Liver (tissue), 3 donors: ENCODE measurements around the gene FHL5.

ENCODE experiments used
- ATF3 ChIP-seq: IDR thresholded peaks from 2 replicates; pipeline ENCODE4 v1.6.1; 2016; ENCODE audit warnings: antibody characterized with exemption
- CTCF ChIP-seq: fragments of 150-350 bp; IDR thresholded peaks from 2 replicates; pipeline ENCODE4 v1.5.1; 2017; ENCODE audit warnings: improper control_type of control experiment, low read depth, low read length; ENCODE audit not compliant: missing input control
- EGR1 ChIP-seq, 2 donors: IDR thresholded peaks; 2 replicates each; pipeline ENCODE4 v1.6.1; 2016 to 2018; ENCODE audit warnings: antibody characterized with exemption in 2 of 2, low read depth in 2 of 2
- HNF4G ChIP-seq: IDR thresholded peaks from 2 replicates; pipeline ENCODE4 v1.6.1; 2016; ENCODE audit warnings: antibody characterized with exemption
- RAD21 ChIP-seq, 2 donors: IDR thresholded peaks; 2 replicates each; pipeline ENCODE4 v1.6.1; 2016; ENCODE audit warnings: antibody characterized with exemption in 2 of 2, mild to moderate bottlenecking in 2 of 2
- TAF1 ChIP-seq: conservative IDR thresholded peaks from 2 replicates; pipeline ENCODE4 v1.6.1; 2016; ENCODE audit warnings: antibody characterized with exemption, mild to moderate bottlenecking
- TF ChIP-seq, protein P1 (sequence below): IDR thresholded peaks from 2 replicates; pipeline ENCODE4 v1.6.1; 2016; ENCODE audit warnings: antibody characterized with exemption
- TF ChIP-seq, protein P2 (sequence below): IDR thresholded peaks from 2 replicates; pipeline ENCODE4 v1.6.1; 2016; ENCODE audit warnings: antibody characterized with exemption
- donor health status: healthy.
- donor health status: healthy.

DNA sequence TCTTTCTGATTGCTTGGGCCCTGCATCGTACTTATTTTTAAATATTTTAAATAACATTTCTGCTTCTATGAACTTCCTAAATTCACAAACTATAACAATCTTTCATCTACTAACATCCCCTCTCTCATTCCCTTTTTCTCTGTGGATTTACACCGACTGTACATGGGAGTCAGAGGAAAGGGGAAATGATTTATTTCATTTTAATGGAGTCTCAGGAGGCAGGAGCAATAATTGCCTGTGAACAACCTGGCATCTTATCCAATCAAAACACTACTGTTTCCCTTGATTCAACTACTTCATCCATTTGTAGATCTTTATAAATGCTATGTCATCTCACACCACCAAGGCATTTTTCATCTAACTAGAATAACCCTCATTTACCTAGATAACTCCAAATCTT lies 89.6 kb downstream of the FHL5 start:
- TF ChIP-seq HNF4G: no peak
- TF ChIP-seq EGR1 (IDR thresholded peaks at IDR 0.05; ENCODE audit: low read depth in 2 of 2): no peak
- TF ChIP-seq ATF3: no peak
- TF ChIP-seq CTCF: no peak
- TF ChIP-seq, protein P1, sequence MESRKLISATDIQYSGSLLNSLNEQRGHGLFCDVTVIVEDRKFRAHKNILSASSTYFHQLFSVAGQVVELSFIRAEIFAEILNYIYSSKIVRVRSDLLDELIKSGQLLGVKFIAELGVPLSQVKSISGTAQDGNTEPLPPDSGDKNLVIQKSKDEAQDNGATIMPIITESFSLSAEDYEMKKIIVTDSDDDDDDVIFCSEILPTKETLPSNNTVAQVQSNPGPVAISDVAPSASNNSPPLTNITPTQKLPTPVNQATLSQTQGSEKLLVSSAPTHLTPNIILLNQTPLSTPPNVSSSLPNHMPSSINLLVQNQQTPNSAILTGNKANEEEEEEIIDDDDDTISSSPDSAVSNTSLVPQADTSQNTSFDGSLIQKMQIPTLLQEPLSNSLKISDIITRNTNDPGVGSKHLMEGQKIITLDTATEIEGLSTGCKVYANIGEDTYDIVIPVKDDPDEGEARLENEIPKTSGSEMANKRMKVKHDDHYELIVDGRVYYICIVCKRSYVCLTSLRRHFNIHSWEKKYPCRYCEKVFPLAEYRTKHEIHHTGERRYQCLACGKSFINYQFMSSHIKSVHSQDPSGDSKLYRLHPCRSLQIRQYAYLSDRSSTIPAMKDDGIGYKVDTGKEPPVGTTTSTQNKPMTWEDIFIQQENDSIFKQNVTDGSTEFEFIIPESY: no peak
- no peak for TF ChIP-seq TAF1
- no peak for TF ChIP-seq RAD21 (IDR thresholded peaks at IDR 0.05)
- TF ChIP-seq, protein P2, sequence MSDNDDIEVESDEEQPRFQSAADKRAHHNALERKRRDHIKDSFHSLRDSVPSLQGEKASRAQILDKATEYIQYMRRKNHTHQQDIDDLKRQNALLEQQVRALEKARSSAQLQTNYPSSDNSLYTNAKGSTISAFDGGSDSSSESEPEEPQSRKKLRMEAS: no peak
